Posterior vena cava (tissue), 2 donors: Measurements from ENCODE around the gene BCAS1. TPM values are rescaled to one million over a fixed set of nuclear protein-coding genes. Genes with fewer than 3 reads are reported as not detected.

ENCODE experiments used
- DNase-seq: peaks from one replicate; pipeline ENCODE4 v3.0.0-alpha.2; 2020; ENCODE audit warnings: low spot score
- intact Hi-C, 2 donors: fragments of 100-400 bp; cut with DNase I; formaldehyde crosslinking; loops; one replicate each; pipeline versions ENCODE4 v1.14.1 to v1.14.2; 2022 to 2023
- total RNA-seq, 2 donors: library from RNA; stranded (reverse); fragmentation: NEBNext Ultra II Directional; extraction: Animal tissue kit (Norgen Biotek cat#: 25700); gene quantifications; one replicate each; pipeline ENCODE4 v1.2.1, GENCODE V29; 2021
- donor health status: DM: yes; HTN: yes; CAD: no.
- donor health status: DM: yes; HTN: yes; CAD: no.

BCAS1 gene
- total RNA-seq, 2 donors from 2014 or later: 0.86 to 1.8 TPM

DNA sequence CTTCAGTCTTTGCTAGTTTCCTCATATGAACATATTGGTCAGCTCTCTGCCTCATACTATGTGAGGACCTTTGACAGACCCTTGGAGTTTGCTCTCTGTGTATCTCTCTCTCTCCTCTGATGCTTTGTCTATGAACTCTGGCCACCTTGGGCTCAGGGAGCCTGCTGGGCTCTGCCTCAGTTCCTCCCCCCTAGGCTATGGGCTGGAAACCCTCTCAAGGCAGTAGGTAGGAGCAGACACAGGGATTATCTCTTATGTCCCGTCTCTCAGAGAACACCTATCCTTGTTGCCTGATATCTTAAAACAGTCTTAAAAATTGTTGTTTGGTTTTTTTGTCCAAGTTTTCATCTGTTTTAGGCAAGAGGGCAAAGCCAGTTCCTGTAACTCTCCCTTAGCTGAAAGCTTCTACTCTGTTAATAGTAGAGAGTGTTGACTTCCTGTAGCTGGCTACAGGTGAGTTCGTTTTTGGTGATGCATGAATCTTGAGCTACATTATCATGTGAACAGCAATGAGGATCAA lies 68.3 kb downstream of the BCAS1 start:
- intact Hi-C loops: no loop called here
- DNase-seq: no peak

DNA sequence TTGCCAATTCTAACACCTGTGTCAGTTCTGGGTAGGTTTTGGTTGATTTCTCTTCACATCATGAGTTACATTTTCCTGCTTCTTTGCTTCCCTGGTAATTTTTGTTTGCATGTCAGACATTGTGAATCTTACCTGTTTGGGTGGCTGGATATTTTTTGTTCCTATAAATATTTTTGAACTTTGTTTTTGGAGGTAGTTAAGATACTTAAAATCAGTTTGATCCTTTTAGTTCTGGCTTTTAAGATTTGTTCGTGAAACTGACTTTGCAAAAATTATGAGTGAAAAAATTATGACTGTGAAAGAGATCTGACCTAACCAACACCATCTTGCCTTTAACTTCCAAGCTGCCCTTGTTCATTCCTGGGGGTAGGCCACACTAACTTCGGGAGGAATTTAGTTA lies 69.5 kb downstream of the BCAS1 start:
- intact Hi-C loops: no loop called here

DNA sequence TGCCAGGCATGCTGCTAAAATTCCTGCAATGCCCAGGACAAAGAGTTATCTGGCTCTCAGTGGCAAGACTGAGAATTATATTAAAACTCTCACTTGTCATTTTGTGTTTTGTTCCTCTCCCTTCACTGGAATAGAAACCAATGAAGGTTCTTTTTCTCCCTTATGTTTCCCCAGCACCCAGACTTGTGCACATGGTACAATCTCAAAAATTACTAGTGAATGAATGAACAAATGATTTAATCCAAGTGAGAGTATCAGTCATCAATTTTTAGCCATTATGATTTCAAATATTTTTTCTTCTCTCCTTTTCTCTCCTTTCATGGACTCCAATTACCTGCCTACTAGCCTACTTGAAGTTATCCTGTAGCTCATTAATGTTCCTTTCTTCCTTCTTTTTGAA lies 70.1 kb downstream of the BCAS1 start:
- intact Hi-C loops: no loop called here
- DNase-seq: no peak

More for the DNA sequence above, 69.5 kb downstream of the BCAS1 start:
- no peak for DNase-seq

DNA sequence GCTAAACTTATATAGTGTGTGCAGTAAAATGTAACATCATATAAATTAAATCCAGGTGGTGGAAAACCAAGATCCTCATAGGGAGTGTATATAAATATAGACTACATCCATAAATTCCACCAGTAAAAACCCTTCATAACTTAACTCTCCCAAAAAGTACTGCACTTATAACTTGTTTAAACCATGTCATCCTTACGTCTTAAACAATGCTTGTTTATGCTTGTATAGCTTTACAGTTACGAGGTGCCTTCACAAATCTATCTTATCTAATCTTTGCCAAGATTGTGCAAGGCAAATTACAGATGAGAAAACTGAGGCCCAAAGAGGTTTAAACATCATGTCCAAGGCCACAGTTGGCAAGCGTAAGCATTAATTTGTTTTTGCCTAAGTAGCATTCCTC lies 71.3 kb downstream of the BCAS1 start:
- intact Hi-C loops: no loop called here

DNA sequence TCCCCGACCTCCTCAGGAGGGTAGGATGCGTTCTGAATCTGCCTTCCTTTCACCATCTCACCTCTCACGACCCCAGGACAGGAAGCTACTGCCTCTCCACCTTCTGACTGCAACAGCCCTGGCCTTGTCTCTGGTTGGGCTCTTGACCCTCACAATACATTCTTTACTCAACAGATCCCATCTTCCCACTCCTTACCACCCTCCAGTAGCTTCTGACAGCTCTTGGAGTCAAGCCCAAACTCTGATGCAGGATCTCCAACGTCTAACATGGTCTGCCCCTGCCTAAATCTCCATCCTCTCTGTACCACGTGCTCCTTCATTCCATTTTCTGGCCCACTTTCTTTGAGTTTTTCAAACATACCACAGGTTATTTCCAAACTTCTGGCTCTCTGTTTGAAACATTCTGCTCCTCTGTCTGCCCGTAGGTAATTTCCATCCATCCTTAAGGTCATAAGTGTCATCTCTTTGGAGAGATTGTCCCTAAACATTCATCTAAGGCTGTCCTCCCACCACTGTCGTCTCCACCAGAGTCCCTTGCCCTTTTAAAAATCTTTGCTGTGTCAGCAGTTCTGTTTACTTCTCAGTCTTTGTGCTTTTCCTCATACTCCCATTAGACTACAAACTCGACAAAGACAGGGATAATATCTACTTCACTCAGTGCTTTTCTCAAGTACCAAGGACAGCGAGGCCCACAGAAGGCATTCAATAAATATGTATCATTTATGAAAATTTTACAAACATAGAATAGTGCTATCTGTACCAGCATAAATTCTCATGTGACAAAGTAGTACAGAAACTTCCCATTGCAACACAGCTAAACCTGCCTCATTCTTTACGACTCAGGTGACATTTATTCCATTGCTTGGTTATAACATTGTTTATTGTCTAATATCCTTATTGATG lies 73.6 kb downstream of the BCAS1 start:
- intact Hi-C loops: no loop called here
- DNase-seq: no peak

More for the DNA sequence above, 71.3 kb downstream of the BCAS1 start:
- no peak for DNase-seq

DNA sequence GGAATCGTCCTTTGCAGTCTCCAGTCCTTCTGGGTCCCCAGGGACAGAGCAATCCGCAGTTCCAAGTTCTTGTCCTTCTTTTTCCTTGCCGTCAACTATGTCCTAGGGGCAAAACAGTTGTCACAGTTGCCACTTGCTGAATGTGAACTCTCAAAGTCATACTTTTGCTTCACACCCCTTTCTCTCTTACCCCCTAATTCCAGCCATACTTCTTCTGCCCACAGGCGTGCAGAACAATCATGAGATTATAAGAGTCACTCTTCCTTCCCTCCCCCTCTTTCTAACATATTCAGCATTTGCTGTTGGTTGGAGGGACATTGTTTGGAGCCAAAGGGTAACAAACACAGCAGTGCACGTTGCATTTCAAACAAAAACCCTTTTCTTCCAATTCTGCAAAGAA lies 74.4 kb downstream of the BCAS1 start:
- intact Hi-C loops: no loop called here

DNA sequence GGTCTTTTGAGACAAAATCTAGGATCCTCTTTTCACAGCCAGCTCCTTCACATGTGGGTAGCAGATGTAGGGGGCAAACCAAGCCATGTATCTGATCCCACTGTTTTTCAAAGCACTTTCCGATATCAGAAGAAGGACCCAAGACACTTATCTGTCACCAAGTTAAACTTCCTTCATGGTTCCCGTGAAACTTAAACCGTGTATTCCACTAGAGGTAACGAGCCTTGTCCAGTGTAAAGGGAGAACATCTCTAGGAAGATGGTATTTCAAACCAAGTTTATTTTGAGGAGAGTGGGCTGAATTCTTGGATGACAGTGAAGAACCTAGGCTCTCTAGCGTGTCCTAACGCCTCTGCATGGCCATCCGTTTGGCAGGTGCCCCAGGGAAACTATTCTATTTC lies 76.3 kb downstream of the BCAS1 start:
- DNase-seq: no peak
- intact Hi-C loops: no loop called here

More for the DNA sequence above, 74.4 kb downstream of the BCAS1 start:
- no peak for DNase-seq

DNA sequence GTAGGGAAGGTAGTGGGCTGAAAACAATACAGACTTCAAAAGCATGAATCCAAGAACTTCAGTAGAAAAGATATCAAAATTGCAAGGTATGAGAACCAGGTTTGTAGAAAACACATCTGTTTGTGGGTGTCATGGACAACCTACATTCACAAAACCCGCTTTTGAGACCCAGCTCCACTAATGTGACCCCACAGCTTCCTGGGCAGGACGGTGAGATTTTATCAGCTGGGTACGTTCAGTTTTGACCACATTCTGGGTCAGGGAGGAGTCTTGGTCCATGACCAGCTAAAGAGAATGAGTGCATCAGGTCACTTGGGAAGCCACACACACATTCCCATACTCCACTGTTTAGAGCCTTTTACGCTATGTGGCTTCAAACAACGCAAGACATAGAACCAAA lies 77.1 kb downstream of the BCAS1 start:
- intact Hi-C loops: no loop called here
- DNase-seq: no peak

DNA sequence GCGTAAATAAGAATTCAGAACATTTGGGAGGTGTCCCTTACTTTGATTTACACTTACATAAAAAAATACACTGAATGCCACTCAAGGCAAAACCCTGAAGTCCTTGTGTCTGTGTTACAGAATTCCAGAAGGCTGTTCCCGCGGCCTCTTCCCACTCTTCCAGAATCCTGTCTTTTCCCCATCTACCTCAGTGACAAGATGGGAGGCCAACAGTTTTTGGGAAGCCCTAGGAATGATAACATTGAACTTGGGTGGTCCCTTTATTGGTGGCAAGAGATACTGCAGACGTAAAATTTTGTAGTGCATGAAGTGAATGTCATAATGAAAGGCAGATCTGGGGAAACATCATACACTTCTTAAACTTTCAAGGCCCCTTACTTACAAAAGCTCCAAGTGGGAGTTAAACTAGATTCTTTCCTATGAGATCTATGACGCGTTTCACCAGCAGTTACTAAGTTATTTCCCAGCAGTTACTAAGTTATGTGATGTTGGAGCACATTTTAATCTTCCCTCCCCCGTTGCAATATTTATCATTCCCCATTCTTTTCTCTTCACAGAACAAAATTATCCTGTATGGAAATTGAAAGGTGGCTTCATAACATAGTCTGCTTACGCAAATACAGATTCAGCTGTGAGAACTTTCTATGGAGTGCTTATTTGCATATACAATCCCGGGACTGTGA lies 79.5 kb downstream of the BCAS1 start:
- intact Hi-C loops: no loop called here

DNA sequence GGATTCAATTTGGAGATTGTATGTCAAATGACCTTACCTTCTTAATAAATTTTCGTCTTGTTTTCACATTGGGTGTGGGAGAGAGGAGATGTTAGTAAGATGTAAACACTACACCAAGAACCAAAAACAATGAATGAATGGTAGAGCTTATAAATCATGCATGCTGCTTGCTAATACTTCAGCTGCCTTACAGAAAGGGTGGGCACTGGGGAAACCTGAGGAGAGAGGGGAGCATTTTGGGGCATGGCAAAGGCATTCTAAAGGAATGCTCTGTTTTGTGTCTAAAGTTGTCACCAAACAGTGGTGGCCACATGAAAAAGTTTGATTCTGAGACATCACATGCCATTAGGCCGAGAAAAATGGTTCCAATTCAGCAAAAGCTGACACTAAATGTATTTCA lies 80.4 kb downstream of the BCAS1 start:
- intact Hi-C loops: no loop called here
- no peak for DNase-seq

More for the DNA sequence above, 79.5 kb downstream of the BCAS1 start:
- DNase-seq: no peak

DNA sequence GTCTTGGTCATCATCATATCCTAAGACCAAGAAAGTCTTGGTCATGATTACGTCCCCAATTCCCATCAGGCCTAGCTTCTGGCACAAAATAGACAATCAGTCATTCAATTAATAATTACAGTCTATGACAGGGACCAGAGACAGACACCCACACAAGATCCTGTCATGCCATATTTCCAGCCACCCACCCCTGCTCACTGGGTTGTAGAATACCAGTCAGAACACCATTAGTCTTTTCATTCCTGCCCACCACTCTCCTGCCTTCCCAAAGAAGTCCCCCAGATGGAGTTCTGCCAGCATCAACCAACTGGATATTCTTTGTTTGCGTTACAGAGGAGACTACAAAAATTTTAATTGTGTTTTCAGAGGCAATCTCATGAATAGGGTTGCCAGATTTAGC lies 81.0 kb downstream of the BCAS1 start:
- DNase-seq: no peak
- intact Hi-C loops: no loop called here

DNA sequence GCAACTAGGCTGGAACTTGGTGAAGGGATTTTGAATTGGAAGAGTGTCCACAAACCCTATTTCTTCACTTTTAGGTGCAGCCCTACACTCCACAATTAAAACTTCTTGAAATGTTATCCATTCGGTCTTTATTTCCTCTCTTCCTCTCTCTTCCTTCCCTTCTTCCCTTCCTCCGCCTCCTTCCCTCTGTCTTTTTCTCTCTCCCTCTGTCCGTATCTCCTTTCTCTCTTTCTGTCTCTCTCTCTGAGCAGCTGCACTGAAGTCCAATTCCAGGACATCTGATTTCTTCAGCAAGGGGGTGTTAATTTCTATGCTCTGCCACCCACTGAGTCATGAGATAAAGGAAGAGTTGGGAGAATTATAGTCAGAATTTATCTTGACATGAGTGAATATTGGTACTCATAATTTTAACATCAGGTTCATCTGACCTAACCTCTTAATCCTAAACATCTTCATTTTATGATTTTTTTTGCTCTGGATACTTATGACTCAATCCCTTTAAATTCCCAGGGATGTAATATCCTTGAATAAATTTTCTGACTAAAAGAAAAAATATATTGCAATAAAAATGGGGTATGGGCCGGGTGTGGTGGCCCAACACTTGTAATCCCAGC lies 84.2 kb downstream of the BCAS1 start:
- intact Hi-C loops: no loop called here
- no peak for DNase-seq

DNA sequence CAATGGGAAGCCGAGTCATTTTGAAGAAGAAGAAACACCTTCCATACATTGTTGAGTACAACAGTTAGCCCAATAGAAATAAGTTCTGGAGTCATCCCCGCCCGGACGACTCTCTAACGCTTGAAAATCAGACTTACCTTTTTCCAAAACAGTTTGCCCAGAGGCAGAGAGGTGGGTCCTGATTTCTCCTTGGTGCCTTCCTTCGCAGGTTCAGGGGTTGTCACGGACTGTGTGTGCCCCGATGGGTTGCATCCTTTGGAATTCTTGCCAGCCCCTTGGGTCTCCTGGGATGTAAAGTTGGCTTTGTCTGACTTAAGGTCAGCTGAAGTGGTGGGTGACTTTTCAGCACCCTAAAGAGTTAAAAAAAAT lies 85.3 kb downstream of the BCAS1 start:
- DNase-seq: no peak
- intact Hi-C loops: no loop called here

DNA sequence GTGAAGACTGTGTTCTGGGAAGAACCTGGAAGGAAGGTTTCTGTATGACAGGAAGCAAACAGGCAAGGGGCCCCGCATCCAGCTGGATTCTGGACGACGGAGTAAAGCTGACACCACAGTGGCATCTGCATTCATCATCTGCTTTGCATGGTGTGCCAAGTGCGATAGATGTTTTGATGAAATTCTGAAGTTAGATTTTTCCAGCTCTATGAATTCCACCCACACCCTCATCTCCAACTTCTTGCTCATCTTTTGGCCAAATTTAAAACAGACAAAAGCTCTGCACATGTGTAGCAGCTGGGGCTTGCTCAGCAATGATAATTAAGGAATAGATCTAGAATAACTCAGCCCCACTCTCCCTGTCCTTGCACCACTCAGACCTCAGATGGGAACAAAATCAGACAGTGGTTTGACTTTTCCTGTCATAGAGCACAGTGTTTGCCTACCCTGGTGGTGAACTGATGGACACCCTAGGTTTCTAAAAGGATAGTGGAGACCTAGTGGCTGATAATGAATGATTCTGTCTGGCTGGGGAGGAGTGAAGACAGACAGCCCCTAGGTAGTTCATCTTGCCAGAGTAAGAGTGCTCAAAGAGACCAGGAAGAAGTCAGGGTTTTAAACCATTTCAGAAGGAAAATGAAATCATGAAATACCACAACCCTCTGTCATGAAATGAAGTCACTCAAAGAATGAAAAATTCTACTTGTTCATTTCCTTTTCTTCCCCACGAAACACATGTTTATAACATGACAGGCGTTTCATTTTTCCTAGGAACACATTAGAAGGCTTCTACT lies 85.8 kb downstream of the BCAS1 start:
- DNase-seq: peak; percentile 85
- intact Hi-C loops: no loop called here

DNA sequence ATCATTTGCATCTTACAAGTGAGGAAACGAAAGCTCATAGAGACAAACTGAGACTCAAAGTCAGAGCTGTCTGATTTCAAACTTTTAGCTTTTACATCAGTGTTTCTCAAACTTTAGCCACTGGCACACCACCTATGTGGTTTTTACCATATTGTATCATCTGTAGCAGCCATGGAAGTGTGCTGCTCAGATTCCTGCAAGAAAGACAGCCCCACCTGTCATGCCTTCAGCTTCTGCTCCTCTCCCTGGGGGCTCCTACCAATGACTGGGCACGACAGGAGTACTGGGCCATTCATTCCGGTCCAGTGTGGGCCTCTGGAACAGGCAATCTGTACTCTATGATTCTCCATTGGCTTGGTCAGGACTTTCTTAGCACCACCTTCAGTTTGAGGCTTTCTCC lies 87.0 kb downstream of the BCAS1 start:
- intact Hi-C loops: no loop called here
- DNase-seq: no peak

DNA sequence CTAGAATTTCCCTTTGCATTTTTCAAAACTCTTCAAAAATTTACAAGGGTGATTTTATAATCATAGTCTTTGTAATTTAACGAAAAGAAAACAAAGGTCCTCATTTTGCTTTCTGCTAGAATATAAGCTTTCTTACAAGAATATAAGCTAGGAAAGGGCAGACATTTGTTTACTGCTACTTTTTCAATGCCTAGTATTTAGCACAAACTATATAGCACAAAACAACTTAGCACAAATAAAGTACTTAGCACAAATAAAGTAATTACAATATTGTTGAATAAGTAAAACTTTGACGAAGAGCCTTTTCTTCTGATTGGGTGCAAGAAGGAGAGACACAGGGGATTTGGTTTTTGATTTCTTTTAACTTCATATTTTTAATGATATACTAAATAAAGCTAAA lies 87.8 kb downstream of the BCAS1 start:
- DNase-seq: no peak
- intact Hi-C loops: no loop called here

DNA sequence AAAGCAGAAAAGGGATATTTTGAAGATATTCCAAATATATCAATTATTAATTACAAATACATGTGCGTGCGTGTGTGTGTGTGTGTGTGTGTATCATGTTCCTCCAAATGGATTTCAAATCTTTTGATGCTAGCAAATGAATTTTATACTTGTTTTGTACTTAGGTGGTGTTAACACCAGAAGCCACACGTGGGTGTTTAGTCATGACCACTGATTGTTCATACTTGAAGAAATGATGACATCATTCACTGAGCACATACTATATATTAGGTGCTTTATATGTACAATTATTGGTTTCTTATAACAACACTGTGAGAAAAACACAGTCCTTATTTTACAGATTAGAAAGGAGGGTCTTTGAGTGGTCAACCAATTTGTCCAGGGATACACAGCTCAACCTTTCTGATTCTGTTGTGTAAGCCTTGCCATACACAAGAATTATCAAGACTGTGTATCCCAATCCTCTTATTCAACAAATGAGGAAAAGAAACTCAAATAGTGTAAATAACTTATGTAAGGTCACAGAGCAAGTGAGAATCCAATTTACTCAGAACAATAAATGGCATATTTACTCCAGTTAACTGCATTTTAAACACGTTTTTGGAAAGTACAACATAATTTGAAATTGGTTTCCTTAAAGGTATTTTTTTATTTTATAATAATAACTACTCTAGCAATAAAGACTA lies 88.5 kb downstream of the BCAS1 start:
- intact Hi-C loops: no loop called here
- DNase-seq: no peak

DNA sequence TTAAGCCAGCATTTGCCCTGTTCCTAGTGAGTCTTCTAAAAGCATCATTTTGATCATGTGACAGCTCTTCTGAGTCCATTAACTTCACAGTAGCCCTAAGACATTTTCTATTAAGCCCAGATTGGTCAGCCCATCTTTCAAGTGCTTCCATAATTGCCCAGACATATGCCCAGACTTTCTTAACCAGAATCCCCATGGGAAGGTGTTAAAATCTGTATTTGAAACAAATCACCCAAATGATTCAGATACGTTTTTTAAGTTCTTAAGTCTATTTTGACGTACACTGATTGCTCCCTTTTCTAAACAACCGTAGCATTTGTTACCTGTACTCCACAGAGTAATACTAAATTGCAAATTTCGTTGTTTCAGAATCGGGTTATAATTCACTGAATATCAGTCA lies 89.3 kb downstream of the BCAS1 start:
- no peak for DNase-seq
- intact Hi-C loops: no loop called here

DNA sequence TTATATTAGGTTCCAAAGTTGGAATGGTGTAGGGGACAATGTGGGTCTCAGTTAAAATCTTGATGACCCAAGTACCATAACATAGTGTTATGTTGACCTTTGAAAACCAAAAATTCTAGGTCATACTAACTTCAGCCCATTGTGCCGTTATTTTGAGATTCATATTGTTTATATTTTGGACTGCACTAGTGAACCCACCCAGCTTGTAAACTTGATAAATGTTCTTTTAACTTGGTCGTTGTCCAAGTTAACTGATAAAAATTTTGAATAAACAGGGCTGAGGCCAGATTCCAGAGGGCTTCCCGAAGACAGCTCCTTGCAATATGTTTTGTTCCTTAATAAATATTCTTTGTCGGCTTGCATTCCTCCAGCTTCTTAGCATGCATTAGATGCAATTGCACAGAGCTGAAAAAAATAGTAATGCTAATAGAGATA lies 90.3 kb downstream of the BCAS1 start:
- intact Hi-C loops: no loop called here
- no peak for DNase-seq
